H9 (cell line): ENCODE data around the gene ELMO2. TPM values are rescaled to one million over a fixed set of nuclear protein-coding genes. Genes with fewer than 3 reads are reported as not detected.

Experiments used
- DNase-seq: peaks from one replicate; pipeline ENCODE4 v3.0.0-alpha.2; 2017
- H2AFZ ChIP-seq: one replicate; pipeline ENCODE4 v1.6.1; 2013; ENCODE audit warnings: mild to moderate bottlenecking, low read length, control low read depth, moderate library complexity
- H2AK5ac ChIP-seq: 2 replicates; pipeline ENCODE4 v1.6.1; 2013; ENCODE audit warnings: low read length, control low read depth, mixed read lengths; ENCODE audit not compliant: insufficient read length
- H2BK120ac ChIP-seq: one replicate; pipeline ENCODE4 v1.6.1; 2013; ENCODE audit warnings: low read depth, mild to moderate bottlenecking, low read length, control low read depth, inconsistent platforms; ENCODE audit not compliant: poor library complexity, severe bottlenecking
- H2BK12ac ChIP-seq: 2 replicates; pipeline ENCODE4 v1.6.1; 2013; ENCODE audit warnings: low read length, control low read depth, mixed read lengths, low read depth; ENCODE audit not compliant: insufficient read length
- H2BK15ac ChIP-seq: 2 replicates; pipeline ENCODE4 v1.6.1; 2013; ENCODE audit warnings: low read depth, low read length, control low read depth
- H2BK20ac ChIP-seq: one replicate; pipeline ENCODE4 v1.6.1; 2013; ENCODE audit warnings: low read depth, mild to moderate bottlenecking, low read length, control low read depth, inconsistent platforms; ENCODE audit not compliant: poor library complexity, severe bottlenecking
- H2BK5ac ChIP-seq: 2 replicates; pipeline ENCODE4 v1.6.1; 2013; ENCODE audit warnings: low read length, control low read depth, mixed read lengths; ENCODE audit not compliant: insufficient read length
- H3K14ac ChIP-seq: 2 replicates; pipeline ENCODE4 v1.6.1; 2013; ENCODE audit warnings: low read length, control low read depth; ENCODE audit not compliant: insufficient read depth
- H3K18ac ChIP-seq: 2 replicates; pipeline ENCODE4 v1.6.1; 2013; ENCODE audit warnings: low read depth, mild to moderate bottlenecking, mixed read lengths, low read length, control low read depth; ENCODE audit not compliant: insufficient read length
- H3K23ac ChIP-seq: 2 replicates; pipeline ENCODE4 v1.6.1; 2013; ENCODE audit warnings: low read length, control low read depth, mixed read lengths, low read depth; ENCODE audit not compliant: insufficient read length
- H3K23me2 ChIP-seq: 2 replicates; pipeline ENCODE4 v1.6.1; 2013; ENCODE audit warnings: low read depth, mild to moderate bottlenecking, mixed read lengths, low read length, control low read depth; ENCODE audit not compliant: insufficient read length, poor library complexity, severe bottlenecking
- H3K27ac ChIP-seq: 2 replicates; pipeline ENCODE4 v1.5.1; 2013; ENCODE audit warnings: low read length, control low read depth, mixed read lengths, low read depth; ENCODE audit not compliant: insufficient read length
- H3K27me3 ChIP-seq: 2 replicates; pipeline ENCODE4 v1.6.1; 2013; ENCODE audit warnings: low read length, control low read depth, inconsistent platforms; ENCODE audit not compliant: insufficient read depth
- H3K4ac ChIP-seq: 2 replicates; pipeline ENCODE4 v1.6.1; 2013; ENCODE audit warnings: low read depth, mild to moderate bottlenecking, control low read depth, inconsistent platforms, low read length, moderate library complexity
- H3K4me1 ChIP-seq: 2 replicates; pipeline ENCODE4 v1.6.1; 2013; ENCODE audit warnings: low read length, control low read depth, inconsistent platforms; ENCODE audit not compliant: insufficient read depth
- H3K4me2 ChIP-seq: 2 replicates; pipeline ENCODE4 v1.6.1; 2013; ENCODE audit warnings: low read length, control low read depth, mixed read lengths; ENCODE audit not compliant: insufficient read length, insufficient read depth
- H3K56ac ChIP-seq: 2 replicates; pipeline ENCODE4 v1.6.1; 2013; ENCODE audit warnings: low read depth, mild to moderate bottlenecking, mixed read lengths, low read length, control low read depth; ENCODE audit not compliant: insufficient read length
- H3K79me1 ChIP-seq: 2 replicates; pipeline ENCODE4 v1.6.1; 2013; ENCODE audit warnings: low read depth, mild to moderate bottlenecking, moderate library complexity, low read length, control low read depth, inconsistent platforms; ENCODE audit not compliant: insufficient read depth, poor library complexity, severe bottlenecking
- H3K79me2 ChIP-seq: 2 replicates; pipeline ENCODE4 v1.6.1; 2013; ENCODE audit warnings: low read length, control low read depth, inconsistent platforms; ENCODE audit not compliant: insufficient read depth
- H3K9ac ChIP-seq: 2 replicates; pipeline ENCODE4 v1.6.1; 2013; ENCODE audit warnings: low read length, control low read depth, mixed read lengths; ENCODE audit not compliant: insufficient read length; ENCODE audit errors: extremely low read depth
- H3K9me3 ChIP-seq: one replicate; pipeline ENCODE4 v1.6.1; 2013; ENCODE audit warnings: low read depth, low read length, inconsistent platforms; ENCODE audit not compliant: control insufficient read depth
- H3T11ph ChIP-seq: one replicate; pipeline ENCODE4 v1.6.1; 2013; ENCODE audit warnings: mild to moderate bottlenecking, low read length, control low read depth, inconsistent platforms
- H4K20me1 ChIP-seq: one replicate; pipeline ENCODE4 v1.6.1; 2013; ENCODE audit not compliant: control insufficient read depth, insufficient read length, insufficient read depth
- H4K5ac ChIP-seq: 2 replicates; pipeline ENCODE4 v1.6.1; 2013; ENCODE audit warnings: low read depth, mild to moderate bottlenecking, mixed read lengths, low read length, control low read depth; ENCODE audit not compliant: insufficient read length
- H4K8ac ChIP-seq: replicated peaks from 2 replicates; pipeline ENCODE4 v1.6.1; 2013; ENCODE audit warnings: low read length, control low read depth, mixed read lengths, low read depth; ENCODE audit not compliant: insufficient read length
- H4K91ac ChIP-seq: 2 replicates; pipeline ENCODE4 v1.6.1; 2013; ENCODE audit warnings: low read depth, mild to moderate bottlenecking, moderate library complexity, mixed read lengths, low read length, control low read depth; ENCODE audit not compliant: insufficient read length
- H3K27ac Mint-ChIP-seq, 3 experiments: 2 replicates in 2 of 3; 3 replicates in 1 of 3; pipeline ENCODE4 v1.8.0; 2020 to 2021; ENCODE audit warnings: mixed read lengths in 3 of 3, mild to moderate bottlenecking in 1 of 3, moderate library complexity in 1 of 3
- H3K27me3 Mint-ChIP-seq: 2 replicates; pipeline ENCODE4 v1.8.0; 2021; ENCODE audit warnings: low read depth, mild to moderate bottlenecking, moderate library complexity, mixed read lengths
- H3K36me3 Mint-ChIP-seq, 3 experiments: 2 replicates in 2 of 3; 3 replicates in 1 of 3; pipeline ENCODE4 v1.8.0; 2020 to 2021; ENCODE audit warnings: low read depth in 3 of 3, mixed read lengths in 3 of 3; ENCODE audit not compliant: insufficient read depth in 1 of 3
- H3K4me1 Mint-ChIP-seq, 2 experiments: 2 replicates each; pipeline ENCODE4 v1.8.0; 2020; ENCODE audit warnings: mixed read lengths in 2 of 2
- H3K4me3 Mint-ChIP-seq, 2 experiments: 2 replicates in 1 of 2; 3 replicates in 1 of 2; pipeline ENCODE4 v1.8.0; 2020 to 2021; ENCODE audit warnings: mild to moderate bottlenecking in 2 of 2, mixed read lengths in 2 of 2, moderate library complexity in 1 of 2
- H3K9me3 Mint-ChIP-seq, 2 experiments: 2 replicates in 1 of 2; 3 replicates in 1 of 2; pipeline ENCODE4 v1.8.0; 2020; ENCODE audit warnings: mild to moderate bottlenecking in 2 of 2, mixed read lengths in 2 of 2, moderate library complexity in 1 of 2
- WGBS: extraction: QIAGEN DNeasy Blood & Tissue Kit; methylation state at CpG from one replicate; pipeline ENCODE4 v1.1.7; 2013; ENCODE audit warnings: missing lambda C conversion rate, low lambda C conversion rate, mixed read lengths; ENCODE audit not compliant: insufficient read length; ENCODE audit errors: extremely low coverage; 5-methylcytosine and 5-hydroxymethylcytosine counted together
- total RNA-seq: library from RNA; stranded (reverse); gene quantifications from 2 replicates; pipeline ENCODE4 v1.2.1, GENCODE V29; 2021
- TF ChIP-seq, protein P1 (sequence below): fragments of 200-600 bp; sonication (generic); conservative IDR thresholded peaks from 3 replicates; pipeline ENCODE4 v1.8.0; 2021; ENCODE audit warnings: antibody characterized with exemption, mild to moderate bottlenecking

ELMO2 gene
- total RNA-seq, 1 experiment from 2014 or later = 32.5 TPM

DNA sequence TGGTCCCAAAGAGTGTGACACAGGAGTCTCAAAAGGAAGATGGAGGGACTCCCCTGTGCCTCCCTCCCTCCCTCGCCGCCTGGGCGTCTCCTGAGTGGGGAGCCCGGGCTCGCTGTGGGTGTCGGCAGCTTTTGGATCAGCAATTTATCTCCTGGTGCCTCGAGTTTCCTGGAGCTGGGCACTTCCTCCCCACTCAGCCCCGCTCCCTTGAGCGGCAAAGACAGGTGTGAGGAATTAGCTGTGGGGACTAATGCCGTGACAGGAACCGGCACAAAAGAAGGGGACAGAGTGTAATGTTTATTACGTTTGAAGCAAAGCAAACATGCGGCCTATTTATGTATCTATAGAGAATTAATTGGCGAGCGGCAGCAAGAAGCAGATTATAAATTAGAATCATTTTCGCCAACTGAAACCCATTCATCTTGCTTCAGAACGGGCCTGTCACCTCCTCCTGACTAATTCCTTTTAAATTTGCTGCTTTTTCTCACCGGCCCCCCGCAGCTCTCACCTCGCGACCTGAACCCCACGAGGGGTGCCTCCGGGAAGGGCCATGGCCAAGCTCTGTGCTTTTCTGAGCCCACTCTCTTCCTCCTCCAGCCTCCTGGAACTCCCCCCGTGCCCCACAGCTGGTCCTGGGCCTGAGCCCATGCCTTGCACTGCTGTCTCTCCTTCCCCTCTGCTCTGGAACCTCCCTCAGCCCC is 89.3 kb downstream of the ELMO2 start:
- TF ChIP-seq, protein P1, sequence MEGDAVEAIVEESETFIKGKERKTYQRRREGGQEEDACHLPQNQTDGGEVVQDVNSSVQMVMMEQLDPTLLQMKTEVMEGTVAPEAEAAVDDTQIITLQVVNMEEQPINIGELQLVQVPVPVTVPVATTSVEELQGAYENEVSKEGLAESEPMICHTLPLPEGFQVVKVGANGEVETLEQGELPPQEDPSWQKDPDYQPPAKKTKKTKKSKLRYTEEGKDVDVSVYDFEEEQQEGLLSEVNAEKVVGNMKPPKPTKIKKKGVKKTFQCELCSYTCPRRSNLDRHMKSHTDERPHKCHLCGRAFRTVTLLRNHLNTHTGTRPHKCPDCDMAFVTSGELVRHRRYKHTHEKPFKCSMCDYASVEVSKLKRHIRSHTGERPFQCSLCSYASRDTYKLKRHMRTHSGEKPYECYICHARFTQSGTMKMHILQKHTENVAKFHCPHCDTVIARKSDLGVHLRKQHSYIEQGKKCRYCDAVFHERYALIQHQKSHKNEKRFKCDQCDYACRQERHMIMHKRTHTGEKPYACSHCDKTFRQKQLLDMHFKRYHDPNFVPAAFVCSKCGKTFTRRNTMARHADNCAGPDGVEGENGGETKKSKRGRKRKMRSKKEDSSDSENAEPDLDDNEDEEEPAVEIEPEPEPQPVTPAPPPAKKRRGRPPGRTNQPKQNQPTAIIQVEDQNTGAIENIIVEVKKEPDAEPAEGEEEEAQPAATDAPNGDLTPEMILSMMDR = no peak
- Histone ChIP-seq H2AK5ac (no peak overlapping the region), H3K9ac (no peak overlapping the region), H3K14ac (no peak overlapping the region), H4K8ac (no peak overlapping the region), H2BK15ac (no peak overlapping the region), H3K4me1 (no peaks in the 10 kb centered on the region), H3K79me2 (no peaks in the 10 kb centered on the region), H3K56ac (no peak overlapping the region), H3K9me3 (no peaks in the 10 kb centered on the region), H2BK12ac (no peak overlapping the region), H2BK120ac (no peak overlapping the region), H2AFZ (no peak overlapping the region), H4K5ac (no peak overlapping the region), H3T11ph (no peak overlapping the region), H3K18ac (no peak overlapping the region), H4K20me1 (no peaks in the 10 kb centered on the region), H3K27me3 (peaks cover 4% of the 10 kb centered on the region; the same call in 1 of the 2 replicates), H2BK20ac (no peak overlapping the region), H3K79me1 (no peaks in the 10 kb centered on the region), H3K27ac (no peak overlapping the region), H4K91ac (no peak overlapping the region), H2BK5ac (no peak overlapping the region), H3K4ac (no peak overlapping the region), H3K23ac (no peak overlapping the region), H3K23me2 (no peaks in the 10 kb centered on the region), H3K4me2 (no peak overlapping the region)
- no peaks in the 10 kb centered on the region for H3K9me3 Mint-ChIP-seq
- WGBS = no CpG with 5 or more reads among the region's 24 CpGs
- no peaks in the 10 kb centered on the region for H3K36me3 Mint-ChIP-seq
- peaks cover 65% of the 10 kb centered on the region for H3K27me3 Mint-ChIP-seq
- peaks cover under 1 to 3% of the 10 kb centered on the region in 2 experiments; a peak in 3 of 4 replicates for H3K4me1 Mint-ChIP-seq
- DNase-seq = no peak
- no peak overlapping the region for H3K27ac Mint-ChIP-seq
- H3K4me3 Mint-ChIP-seq = no peak overlapping the region

Other genes starting within 250 kb of the ELMO2 start
- gene CDH22, start 98.1 kb downstream of the ELMO2 start, total RNA-seq = 0.20 TPM in 1 of 2 replicates, not detected in the other
- gene ZNF334, start 106.9 kb upstream of the ELMO2 start, total RNA-seq = 17.2 and 19.5 TPM in 2 replicates
- not detected in 2 replicates for gene OCSTAMP, start 144.0 kb upstream of the ELMO2 start, total RNA-seq
- gene SLC13A3, start 244.8 kb upstream of the ELMO2 start, total RNA-seq = 15.2 and 17.5 TPM in 2 replicates